Measurements from ENCODE around the gene ST6GALNAC1.

DNA sequence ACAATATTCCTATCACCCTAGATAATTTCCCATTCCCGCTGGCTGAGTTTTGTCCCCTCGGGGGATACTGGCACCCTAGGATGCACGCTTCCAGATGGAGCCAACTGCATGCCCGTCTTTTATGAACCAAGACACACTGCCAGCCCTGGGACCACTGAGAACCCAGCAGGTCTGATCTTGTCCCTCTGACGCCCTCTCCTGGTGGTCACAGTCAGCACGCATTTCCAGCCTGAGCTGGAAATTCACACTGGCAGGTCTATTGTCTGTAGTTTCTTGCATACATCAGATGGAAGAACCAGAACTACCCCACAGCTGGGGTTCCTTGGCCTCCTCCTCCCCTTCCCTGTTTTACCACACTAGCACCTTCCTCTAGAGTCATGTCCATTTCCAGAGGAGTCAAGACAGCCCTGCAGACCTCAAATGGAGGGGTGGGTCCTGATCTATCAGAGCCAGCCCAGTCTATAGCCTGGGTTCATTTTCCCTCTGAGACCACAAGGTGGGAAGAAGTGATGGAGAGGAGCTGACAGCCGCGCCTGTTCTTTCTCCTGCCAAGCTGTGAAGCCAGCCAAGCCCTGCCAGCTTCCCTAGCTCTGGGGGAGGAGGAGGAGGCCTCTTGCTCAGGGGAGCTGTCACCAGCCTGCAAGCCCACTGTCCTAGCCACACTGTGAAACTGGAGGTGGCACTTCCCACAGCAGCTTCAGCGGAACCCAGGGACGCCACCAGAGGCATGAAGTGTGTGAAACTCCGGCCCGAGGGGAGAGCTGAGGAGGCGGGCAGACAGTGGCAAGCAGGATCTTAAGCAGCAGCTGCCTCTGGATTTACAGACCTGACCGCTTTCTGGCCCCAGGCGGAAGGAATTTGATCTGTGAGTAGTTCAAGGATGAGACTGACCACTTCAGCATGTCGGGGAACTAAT is 37.9 kb upstream of the ST6GALNAC1 start:
- TF ChIP-seq, protein P1, sequence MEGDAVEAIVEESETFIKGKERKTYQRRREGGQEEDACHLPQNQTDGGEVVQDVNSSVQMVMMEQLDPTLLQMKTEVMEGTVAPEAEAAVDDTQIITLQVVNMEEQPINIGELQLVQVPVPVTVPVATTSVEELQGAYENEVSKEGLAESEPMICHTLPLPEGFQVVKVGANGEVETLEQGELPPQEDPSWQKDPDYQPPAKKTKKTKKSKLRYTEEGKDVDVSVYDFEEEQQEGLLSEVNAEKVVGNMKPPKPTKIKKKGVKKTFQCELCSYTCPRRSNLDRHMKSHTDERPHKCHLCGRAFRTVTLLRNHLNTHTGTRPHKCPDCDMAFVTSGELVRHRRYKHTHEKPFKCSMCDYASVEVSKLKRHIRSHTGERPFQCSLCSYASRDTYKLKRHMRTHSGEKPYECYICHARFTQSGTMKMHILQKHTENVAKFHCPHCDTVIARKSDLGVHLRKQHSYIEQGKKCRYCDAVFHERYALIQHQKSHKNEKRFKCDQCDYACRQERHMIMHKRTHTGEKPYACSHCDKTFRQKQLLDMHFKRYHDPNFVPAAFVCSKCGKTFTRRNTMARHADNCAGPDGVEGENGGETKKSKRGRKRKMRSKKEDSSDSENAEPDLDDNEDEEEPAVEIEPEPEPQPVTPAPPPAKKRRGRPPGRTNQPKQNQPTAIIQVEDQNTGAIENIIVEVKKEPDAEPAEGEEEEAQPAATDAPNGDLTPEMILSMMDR (IDR thresholded peaks at IDR 0.05; ENCODE audit: insufficient read depth, low read length, poor library complexity, severe bottlenecking) = peak; percentile 74
- TF ChIP-seq EZH2phosphoT487 (conservative IDR thresholded peaks at IDR 0.05; ENCODE audit: low read length) = no peak
